Stimulated activated CD4-positive, alpha-beta T cell treated with anti-CD3 and anti-CD28 coated beads, Interleukin-12 subunit alpha, Interleukin-12 subunit beta, amount 100 ng/mL, for 4 hours (primary cell): Measurements from ENCODE around the gene MAP2K3.
"Not testable (repeated sequence)": the region's sequence is repeated elsewhere in the genome, so short reads cannot be mapped to it uniquely, and the experiment has no call there.

Experiments used
- DNase-seq: peaks from one replicate; pipeline ENCODE4 v3.0.0-alpha.2; 2020

Gene MAP2K3

GRCh38 chr17:21313761-21314160 lies 29.2 kb downstream of the MAP2K3 start:
- not testable (repeated sequence) for DNase-seq

GRCh38 chr17:21314261-21314664 lies 29.8 kb downstream of the MAP2K3 start:
- DNase-seq, result not testable (repeated sequence)

- not testable (repeated sequence) for DNase-seq
Measured at GRCh38 chr17:21314701-21315111, 30.2 kb downstream of the MAP2K3 start.

GRCh38 chr17:21315246-21316000 lies 30.9 kb downstream of the MAP2K3 start:
- not testable (repeated sequence) for DNase-seq

- not testable (repeated sequence) for DNase-seq
Measured at GRCh38 chr17:21316212-21316886, 31.8 kb downstream of the MAP2K3 start.

GRCh38 chr17:21316887-21317500 lies 32.5 kb downstream of the MAP2K3 start:
- DNase-seq, result not testable (repeated sequence)

GRCh38 chr17:21317821-21318220 lies 33.3 kb downstream of the MAP2K3 start:
- not testable (repeated sequence) for DNase-seq

GRCh38 chr17:21318439-21318838 lies 33.9 kb downstream of the MAP2K3 start:
- DNase-seq, result no peak

- DNase-seq, result not testable (repeated sequence)
Measured at GRCh38 chr17:21318856-21319255, 34.3 kb downstream of the MAP2K3 start.

- not testable (repeated sequence) for DNase-seq
Measured at GRCh38 chr17:21319256-21319655, 34.7 kb downstream of the MAP2K3 start.

- DNase-seq, result not testable (repeated sequence)
Measured at GRCh38 chr17:21319686-21320375, 35.3 kb downstream of the MAP2K3 start.

- not testable (repeated sequence) for DNase-seq
Measured at GRCh38 chr17:21320430-21320829, 35.9 kb downstream of the MAP2K3 start.

GRCh38 chr17:21321061-21321460 lies 36.5 kb downstream of the MAP2K3 start:
- not testable (repeated sequence) for DNase-seq

GRCh38 chr17:21321744-21322191 lies 37.3 kb downstream of the MAP2K3 start:
- DNase-seq, result not testable (repeated sequence)

GRCh38 chr17:21323257-21324111 lies 39.0 kb downstream of the MAP2K3 start:
- DNase-seq, result not testable (repeated sequence)

GRCh38 chr17:21324741-21325140 lies 40.2 kb downstream of the MAP2K3 start:
- DNase-seq, result not testable (repeated sequence)

- DNase-seq, result not testable (repeated sequence)
Measured at GRCh38 chr17:21327921-21328320, 43.4 kb downstream of the MAP2K3 start.

- not testable (repeated sequence) for DNase-seq
Measured at GRCh38 chr17:21328778-21329177, 44.3 kb downstream of the MAP2K3 start.

GRCh38 chr17:21330436-21331160 lies 46.1 kb downstream of the MAP2K3 start:
- DNase-seq, result no peak

- DNase-seq, result not testable (repeated sequence)
Measured at GRCh38 chr17:21336541-21337294, 52.2 kb downstream of the MAP2K3 start.
